Measurements from ENCODE around the gene SAA1. TPM values are rescaled to one million over a fixed set of nuclear protein-coding genes. Genes with fewer than 3 reads are reported as not detected.
"Not testable (repeated sequence)": the region's sequence is repeated elsewhere in the genome, so short reads cannot be mapped to it uniquely, and the experiment has no call there.

The SAA1 gene
- total RNA-seq, 1 donor from 2014 or later, result not detected

DNA sequence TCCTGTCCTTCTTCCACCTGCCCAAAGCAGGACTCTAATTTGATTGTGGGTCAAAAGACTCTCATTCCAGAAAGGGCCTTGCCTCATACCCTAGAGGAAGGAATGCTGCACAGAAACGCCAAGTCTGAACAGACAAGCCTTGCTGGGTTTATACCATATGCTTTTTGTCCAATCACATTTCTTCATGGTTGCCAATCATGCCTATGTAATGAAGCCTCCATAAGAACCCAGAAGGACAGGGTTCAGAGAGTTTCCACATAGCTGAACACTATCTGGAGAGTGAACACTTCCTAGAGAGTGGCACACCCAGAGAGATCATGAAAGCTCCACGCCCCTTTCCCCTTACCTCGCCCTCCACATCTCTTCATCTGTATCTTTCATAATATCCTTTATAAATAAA is 12.8 kb upstream of the SAA1 start:
- Mint-ChIP-seq H3K27me3 (peaks cover 5% of the 10 kb centered on the region), H3K9me3 (no peaks in the 10 kb centered on the region), H3K4me3 (no peak overlapping the region), H3K36me3 (no peaks in the 10 kb centered on the region), H3K27ac (peak overlapping the region; percentile 82), H3K4me1 (ENCODE audit: unreplicated experiment) (no peaks in the 10 kb centered on the region)
- no peak for DNase-seq (ENCODE audit: extremely low spot score, unreplicated experiment)
- no peak for TF ChIP-seq CTCF (conservative IDR thresholded peaks at IDR 0.05)

GRCh38 chr11:18253778-18254338 is 12.2 kb upstream of the SAA1 start:
- H3K36me3 Mint-ChIP-seq, result no peaks in the 10 kb centered on the region
- no peaks in the 10 kb centered on the region for H3K4me1 Mint-ChIP-seq (ENCODE audit: unreplicated experiment)
- no peaks in the 10 kb centered on the region for H3K9me3 Mint-ChIP-seq
- DNase-seq (ENCODE audit: extremely low spot score, unreplicated experiment), result no peak
- peak overlapping the region; percentile 82 for H3K27ac Mint-ChIP-seq
- no peak overlapping the region for H3K4me3 Mint-ChIP-seq
- TF ChIP-seq CTCF (conservative IDR thresholded peaks at IDR 0.05), result no peak
- peaks cover 2% of the 10 kb centered on the region for H3K27me3 Mint-ChIP-seq

GRCh38 chr11:18254781-18255361 is 11.2 kb upstream of the SAA1 start:
- TF ChIP-seq CTCF (conservative IDR thresholded peaks at IDR 0.05), result no peak
- Mint-ChIP-seq H3K9me3 (no peaks in the 10 kb centered on the region), H3K4me3 (no peak overlapping the region), H3K4me1 (ENCODE audit: unreplicated experiment) (no peaks in the 10 kb centered on the region), H3K27ac (no peak overlapping the region), H3K36me3 (no peaks in the 10 kb centered on the region), H3K27me3 (peaks cover 2% of the 10 kb centered on the region)
- DNase-seq (ENCODE audit: extremely low spot score, unreplicated experiment), result no peak

- DNase-seq (ENCODE audit: extremely low spot score, unreplicated experiment), result no peak
- H3K27me3 Mint-ChIP-seq, result peaks cover 8% of the 10 kb centered on the region
- H3K4me3 Mint-ChIP-seq, result no peak overlapping the region
- TF ChIP-seq CTCF (conservative IDR thresholded peaks at IDR 0.05), result no peak
- H3K36me3 Mint-ChIP-seq, result no peaks in the 10 kb centered on the region
- H3K27ac Mint-ChIP-seq, result no peak overlapping the region
- H3K9me3 Mint-ChIP-seq, result no peaks in the 10 kb centered on the region
- H3K4me1 Mint-ChIP-seq (ENCODE audit: unreplicated experiment), result no peaks in the 10 kb centered on the region
Measured at GRCh38 chr11:18259259-18259658, 6.8 kb upstream of the SAA1 start.

DNA sequence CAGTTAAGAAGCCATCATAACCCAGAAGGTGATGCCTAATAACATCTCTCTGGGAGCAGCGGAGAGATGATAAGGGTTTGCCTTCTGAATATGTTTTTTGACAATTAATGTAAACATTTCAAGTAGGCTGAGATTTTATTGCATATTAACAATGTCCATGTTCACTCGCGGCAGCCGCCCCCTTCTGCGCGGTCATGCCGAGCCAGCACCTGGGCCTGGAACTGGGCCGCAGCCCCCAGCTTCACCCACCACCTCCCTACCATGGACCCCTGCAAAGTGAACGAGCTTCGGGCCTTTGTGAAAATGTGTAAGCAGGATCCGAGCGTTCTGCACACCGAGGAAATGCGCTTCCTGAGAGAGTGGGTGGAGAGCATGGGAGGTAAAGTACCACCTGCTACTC is 4.3 kb upstream of the SAA1 start:
- Mint-ChIP-seq H3K27me3 (peaks cover 14% of the 10 kb centered on the region), H3K9me3 (no peaks in the 10 kb centered on the region), H3K27ac (no peak overlapping the region), H3K36me3 (no peaks in the 10 kb centered on the region), H3K4me1 (ENCODE audit: unreplicated experiment) (no peaks in the 10 kb centered on the region), H3K4me3 (no peak overlapping the region)
- no peak for TF ChIP-seq CTCF (conservative IDR thresholded peaks at IDR 0.05)
- DNase-seq (ENCODE audit: extremely low spot score, unreplicated experiment), result no peak

GRCh38 chr11:18262681-18263350 is 3.2 kb upstream of the SAA1 start:
- H3K9me3 Mint-ChIP-seq; H3K27ac Mint-ChIP-seq; DNase-seq (ENCODE audit: extremely low spot score, unreplicated experiment); H3K36me3 Mint-ChIP-seq; H3K4me1 Mint-ChIP-seq (ENCODE audit: unreplicated experiment); H3K4me3 Mint-ChIP-seq: not testable (repeated sequence)
- H3K27me3 Mint-ChIP-seq, result peaks cover 13% of the 10 kb centered on the region

Data from type B pancreatic cell (in vitro differentiated cells).